ENCODE results near the gene ITPRIP.

ITPRIP gene

DNA sequence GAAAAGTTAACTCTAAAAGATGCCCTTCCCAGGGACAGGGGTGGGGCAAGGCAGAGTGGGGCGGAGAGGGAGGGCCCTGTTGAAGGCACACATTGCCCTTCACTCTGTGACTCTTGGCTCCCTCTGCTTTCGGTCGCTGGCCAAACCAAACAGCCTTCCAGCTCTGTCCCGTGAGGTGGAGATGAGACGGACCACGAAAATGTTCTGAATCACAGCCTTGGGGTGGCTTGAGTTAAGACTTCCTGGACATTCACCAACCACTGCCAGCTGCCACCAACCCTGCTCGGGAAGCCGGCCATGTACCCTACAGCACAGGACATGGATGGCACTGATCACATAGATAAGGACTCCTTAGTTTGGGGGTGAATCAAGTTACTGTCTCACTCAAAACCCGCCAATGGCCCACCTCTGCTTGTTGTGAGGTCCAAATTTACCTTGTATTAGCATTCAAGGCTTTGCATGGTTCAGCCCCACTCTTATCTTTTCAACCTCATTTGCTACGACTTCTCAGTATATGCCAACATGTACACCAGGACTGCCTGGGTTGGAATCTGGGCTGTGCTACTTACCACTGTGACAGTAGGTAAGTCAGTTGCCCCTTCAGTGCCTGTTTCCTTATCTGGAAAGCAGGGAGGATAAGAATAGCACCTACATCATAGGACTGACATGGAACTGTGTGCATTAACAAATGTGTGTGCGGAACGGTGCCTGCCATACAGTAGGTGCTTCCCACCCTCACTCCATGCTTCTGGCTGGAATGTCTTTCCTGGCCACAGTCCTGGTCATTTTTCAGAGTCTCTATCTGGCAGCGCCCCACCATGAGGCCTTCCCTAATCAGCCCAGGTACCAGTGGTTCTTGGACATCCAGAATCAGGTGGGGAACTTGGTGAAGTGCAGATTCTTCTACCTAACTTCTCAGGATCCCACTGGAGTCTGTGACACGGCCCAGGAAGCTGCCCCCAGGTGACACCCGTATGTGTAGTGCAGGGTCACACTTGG lies 28.0 kb downstream of the ITPRIP start:
- no peak for DNase-seq (ENCODE audit: low read depth)

GRCh38 chr10:104308439-104308903 lies 29.8 kb downstream of the ITPRIP start:
- DNase-seq (ENCODE audit: low read depth): no peak

DNA sequence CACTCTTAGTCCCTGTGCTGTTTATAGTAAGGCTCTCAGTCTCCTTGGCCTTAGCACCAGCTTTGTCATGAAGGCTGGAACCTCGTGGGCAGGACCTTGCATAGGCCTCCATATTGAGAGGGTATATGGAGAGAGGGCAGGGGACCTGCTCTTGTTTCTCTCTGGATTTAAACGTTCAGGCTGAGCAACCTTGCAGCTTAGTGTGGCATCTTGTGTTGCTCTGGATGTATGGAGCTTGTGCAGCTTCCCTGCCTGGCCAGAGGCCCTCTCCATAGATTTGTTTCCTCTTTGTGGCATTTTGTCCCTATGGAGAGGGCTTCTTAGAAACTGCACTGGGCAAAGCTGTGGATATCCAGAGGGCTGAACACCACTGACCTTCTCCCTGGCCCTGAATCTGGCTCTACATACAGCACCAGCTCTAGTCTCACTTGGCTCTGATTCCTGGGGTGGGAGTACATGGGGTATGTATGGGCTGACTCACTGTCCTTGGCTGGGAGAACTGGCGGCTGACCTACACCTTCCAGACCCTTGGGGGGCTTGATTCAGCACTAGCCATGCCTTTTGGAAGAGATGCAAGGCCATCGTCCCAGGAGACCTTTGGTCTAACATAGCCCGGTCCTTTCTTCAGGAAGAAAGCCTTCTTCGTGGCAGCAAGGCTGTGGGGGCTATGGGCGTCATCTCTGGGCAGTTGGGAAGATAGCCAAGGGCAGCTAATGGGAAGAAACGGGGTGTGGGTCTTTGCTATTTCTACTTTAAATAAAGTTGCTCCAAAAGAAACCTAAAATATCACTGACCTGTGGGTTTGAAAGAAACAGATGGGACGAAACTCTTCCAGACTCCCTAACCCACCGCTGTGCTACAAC lies 30.5 kb downstream of the ITPRIP start:
- DNase-seq (ENCODE audit: low read depth): no peak

DNA sequence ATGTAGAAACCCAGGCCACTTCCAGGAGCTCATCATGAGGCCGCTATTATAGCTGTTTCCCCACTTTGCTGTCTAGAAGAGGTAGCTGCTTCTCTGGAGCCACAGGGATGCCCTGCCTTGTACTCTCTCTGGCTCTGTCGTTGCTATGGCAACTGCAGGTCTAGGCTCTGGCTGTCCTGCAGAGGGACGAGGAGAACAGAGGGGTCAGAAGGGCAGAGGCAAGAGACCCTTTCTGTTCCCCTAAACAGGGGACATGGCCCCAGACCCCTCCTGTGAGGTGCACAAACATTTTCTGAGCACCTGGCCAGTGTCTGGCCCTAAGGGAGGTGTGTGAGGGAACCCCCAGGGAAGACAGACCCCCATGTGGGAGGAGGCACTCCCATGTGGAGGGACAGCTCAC lies 31.4 kb downstream of the ITPRIP start:
- no peak for DNase-seq (ENCODE audit: low read depth)

DNA sequence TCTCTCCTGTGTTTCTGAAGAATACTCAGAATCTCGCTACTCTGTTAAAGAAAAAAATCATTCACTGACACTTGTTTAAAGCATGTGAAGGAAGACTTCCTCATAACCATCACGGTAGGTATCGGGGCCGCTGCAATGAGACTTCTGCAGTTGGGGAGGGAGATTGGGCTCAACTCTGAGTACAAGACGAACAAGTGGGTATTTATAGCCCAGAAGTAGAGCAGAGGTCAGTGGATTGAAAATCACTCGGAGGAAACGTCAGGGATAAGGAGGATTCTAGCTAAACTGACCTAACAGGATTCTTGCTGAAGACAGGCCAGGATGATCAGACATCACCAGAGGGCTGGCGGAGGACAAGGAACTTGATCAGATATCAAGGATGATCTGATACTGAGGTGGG lies 33.3 kb downstream of the ITPRIP start:
- DNase-seq (ENCODE audit: low read depth): no peak

DNA sequence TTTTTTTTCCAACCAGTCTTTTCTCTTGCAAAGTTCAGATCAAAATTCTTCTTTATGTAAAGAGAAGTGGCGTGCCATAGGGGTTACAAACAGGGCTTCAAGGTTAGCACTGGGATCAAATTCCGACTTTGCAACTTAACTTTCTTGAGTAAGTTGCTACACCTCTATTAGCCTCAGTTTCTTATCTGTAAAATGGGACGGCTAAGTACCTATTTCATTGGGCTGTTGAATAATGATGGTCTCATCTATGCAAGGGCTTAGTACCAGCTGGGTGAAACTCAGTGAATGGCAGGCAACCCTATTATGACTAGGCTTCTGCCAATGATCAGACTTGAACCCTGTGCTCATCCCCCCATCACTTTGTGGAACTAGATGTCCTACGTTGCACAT lies 33.9 kb downstream of the ITPRIP start:
- no peak for DNase-seq (ENCODE audit: low read depth)

DNA sequence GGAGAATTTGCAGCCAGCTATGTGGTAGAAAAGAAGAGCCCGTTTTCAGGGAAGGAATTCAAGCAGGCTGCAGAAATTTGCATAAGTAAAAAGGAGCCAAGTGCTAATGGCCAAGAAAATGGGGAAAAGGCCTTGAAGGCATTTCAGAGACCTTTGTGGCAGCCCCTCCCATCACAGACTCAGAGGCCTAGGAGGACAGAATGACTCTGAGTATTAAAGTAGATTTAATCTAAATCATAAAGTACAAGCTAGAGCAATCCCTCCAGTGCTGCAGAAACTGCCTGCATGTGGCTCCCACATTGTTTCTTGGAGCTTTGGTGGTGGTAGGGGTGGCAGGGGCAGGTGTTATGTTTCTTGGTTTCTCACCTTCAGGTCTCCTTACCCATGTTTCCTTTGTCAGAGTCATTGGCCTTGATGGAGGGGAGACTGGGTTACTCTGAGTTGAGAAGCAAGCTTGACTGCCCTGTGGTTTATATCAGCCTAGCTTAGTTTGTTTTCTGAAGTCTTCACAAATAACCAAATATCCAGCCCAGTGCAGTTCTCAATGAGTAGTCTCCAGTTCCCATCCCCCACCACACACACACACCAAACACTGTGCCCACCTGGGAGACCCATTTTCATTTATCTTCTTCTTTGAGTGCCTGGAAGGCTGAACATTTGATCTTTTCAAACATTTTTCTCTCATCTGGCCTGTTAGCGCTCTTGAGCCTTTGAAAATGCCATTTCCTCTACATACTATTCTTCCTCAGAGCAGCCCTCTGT lies 34.5 kb downstream of the ITPRIP start:
- DNase-seq (ENCODE audit: low read depth): no peak

- no peak for DNase-seq (ENCODE audit: low read depth)
Observed at GRCh38 chr10:104301907-104302690, 36.2 kb downstream of the ITPRIP start.

GRCh38 chr10:104300736-104301292 lies 37.5 kb downstream of the ITPRIP start:
- no peak for DNase-seq (ENCODE audit: low read depth)

DNA sequence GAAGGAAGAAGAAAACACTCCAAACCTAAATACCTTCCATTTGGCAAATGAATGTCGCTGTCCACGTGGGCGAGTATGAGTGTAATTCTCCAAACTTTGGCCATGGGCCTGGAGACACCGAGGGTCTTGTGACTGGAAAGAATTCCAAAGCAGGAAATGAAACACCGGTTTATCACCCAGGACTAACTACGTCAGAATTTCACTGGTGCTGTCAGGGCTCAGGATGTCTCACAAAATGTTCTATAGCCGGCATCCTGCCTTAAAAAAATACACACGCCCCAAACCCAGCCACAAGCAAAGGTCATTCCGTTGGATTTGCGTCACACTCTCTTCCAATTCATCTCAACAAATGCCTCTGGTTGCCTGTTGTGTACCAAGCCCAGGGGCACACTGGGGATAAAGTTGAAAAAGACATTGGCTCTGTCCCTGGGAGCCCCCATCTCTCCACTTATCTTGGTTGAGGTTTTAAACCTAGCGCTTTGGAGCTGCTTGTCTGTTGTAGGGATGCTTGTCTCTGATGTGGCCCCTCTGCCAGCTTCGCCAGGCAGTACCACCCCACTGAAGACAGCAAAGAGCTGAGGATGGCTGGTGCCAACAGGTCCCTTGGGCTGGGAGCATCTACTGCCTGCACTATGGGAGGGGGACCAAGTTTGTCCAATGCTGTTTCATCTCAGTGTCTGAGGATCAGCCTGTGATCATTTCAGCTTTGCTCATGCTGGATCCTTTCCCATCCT lies 38.1 kb downstream of the ITPRIP start:
- no peak for DNase-seq (ENCODE audit: low read depth)

DNA sequence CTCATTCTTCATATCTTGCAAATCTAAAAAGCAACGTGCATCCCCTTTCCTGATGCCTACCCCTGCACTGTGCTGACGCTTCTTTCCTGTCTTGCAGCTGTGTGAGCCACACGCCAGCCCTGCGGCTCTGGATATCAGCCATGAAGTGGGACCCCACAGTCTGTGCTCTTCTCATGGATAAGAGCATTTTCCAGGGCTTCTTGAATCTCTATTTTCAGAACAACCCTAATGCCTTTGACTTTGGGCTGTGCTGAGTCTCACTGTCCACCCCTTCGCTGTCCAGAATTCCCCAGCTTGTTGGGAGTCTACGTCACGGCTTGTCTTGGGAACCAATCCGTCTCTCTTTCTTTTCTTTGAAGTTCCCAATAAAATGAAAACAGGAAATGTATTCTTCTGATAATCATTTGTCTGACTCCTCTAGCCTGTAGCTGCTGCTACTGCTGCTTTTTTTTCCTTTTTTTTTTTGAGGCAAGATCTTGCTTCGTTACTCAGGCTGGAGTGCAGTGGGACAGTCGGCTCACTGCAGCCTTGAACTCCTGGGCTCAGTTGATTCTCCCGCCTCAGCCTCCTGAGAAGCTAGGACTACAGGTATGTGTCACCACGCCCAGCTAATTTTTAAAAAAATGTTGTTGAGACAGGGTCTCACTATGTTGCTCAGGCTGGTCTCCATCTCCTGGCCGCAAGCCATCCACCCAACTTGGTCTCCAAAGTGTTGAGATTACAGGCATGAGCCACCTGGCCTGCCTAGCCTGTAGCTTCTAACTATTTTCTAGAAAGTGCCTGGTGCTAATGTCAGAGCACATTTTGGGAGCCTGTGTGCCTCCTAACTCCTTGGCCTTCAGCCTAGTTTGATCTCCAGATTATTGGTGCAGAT lies 39.0 kb downstream of the ITPRIP start:
- no peak for DNase-seq (ENCODE audit: low read depth)

DNA sequence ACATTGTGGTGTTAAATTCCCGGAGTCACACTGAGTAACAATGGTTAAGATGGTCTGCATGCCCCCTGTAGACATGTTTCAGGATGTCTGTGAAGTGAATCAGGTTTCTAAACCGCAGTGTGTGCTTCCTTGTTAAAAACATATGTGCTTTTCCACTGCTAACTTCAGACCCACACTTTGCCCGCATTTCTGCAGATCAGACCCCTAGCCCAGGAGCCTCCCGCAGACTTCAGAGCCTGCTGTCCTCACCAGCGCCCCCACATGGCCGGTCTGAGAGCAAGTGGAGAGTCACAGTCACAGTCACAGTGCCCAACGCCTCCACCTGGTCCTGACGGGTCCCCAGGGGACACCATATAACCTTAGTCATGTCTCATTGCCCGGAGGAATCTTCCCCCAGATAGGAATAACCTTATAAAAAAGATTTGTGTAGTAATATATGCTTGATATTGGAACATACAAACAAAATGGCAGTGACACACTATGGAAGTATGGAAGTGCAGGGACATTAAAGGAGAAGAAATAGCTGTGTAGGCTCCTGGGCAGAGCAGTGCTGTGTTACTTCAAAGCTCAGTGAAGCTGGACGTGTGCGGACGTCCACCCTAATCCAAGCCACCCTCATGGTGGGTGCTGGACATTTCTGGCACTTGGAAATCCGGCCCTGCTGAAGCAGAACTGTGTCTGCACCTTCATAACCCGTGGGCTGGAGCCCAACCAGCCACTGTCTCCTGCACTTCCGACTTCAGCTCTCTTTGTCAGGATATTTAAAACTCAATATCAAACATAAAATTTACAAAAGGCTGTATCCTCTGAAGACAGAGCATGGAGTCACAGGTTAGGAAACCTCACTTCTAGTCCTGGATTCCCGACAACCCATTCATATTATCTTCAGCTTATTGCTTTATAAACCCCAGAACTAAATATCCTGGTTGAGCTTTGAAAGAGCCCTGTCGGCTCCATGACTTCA lies 40.3 kb downstream of the ITPRIP start:
- no peak for DNase-seq (ENCODE audit: low read depth)

- DNase-seq (ENCODE audit: low read depth): no peak
Observed at GRCh38 chr10:104296687-104297436, 41.4 kb downstream of the ITPRIP start.

GRCh38 chr10:104293781-104294321 lies 44.4 kb downstream of the ITPRIP start:
- DNase-seq (ENCODE audit: low read depth): no peak

- no peak for DNase-seq (ENCODE audit: low read depth)
Observed at GRCh38 chr10:104293011-104293410, 45.3 kb downstream of the ITPRIP start.

DNA sequence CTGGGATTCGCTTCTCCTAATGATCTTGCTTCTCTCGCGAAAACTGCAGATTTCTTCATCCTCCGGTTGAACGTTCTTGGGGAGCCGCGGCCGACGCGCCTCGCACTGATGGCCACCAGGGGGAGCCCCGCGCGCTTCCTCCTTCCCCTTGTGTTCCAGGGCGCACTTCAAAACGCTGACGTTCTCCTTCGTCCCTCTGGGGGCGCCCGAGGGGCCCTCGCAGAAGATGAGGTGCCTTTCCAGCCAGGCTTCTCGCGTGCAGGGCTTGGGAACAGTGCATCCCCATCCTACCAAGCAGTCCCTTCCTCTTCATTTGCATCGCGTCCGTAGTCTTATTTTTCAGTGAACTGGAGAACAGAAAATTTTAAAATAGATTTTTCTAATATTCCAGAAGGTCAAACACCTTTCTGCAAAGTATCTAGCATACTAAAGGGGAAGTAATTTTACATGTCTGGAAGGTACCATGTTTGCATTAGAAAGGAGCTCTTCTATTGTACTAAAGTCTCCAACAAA lies 46.8 kb downstream of the ITPRIP start:
- peak; percentile 71 for DNase-seq (ENCODE audit: low read depth)

DNA sequence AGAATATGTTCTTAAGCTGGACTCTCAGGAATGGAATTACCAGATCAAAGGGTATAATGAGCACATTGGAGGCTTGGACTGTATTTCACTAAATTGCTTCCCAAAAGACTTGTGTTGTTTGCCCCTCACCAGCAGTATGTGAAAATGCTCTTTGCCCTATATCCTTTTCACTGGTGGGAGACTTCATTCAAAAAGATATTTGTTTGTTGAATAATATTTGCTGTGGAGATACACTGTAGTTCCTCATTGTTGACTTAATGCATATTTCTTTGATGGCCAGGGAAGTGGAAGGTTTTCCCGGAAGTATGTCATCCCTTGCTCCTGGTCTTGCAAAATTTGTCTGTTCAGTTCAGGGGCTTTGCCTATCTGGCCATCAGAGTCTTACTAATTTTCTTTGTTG lies 49.9 kb downstream of the ITPRIP start:
- no peak for DNase-seq (ENCODE audit: low read depth)

All from T-helper 22 cell (primary cell).